IPS DF 6.9 (cell line): ENCODE measurements around the gene PRKCE.

Experiments used
- DNase-seq: peaks from one replicate; pipeline ENCODE4 v3.0.0-alpha.2; 2013; ENCODE audit warnings: low read depth, low spot score
- H3K27ac ChIP-seq: one replicate; pipeline ENCODE4 v1.5.1; 2013; ENCODE audit warnings: low read length, control low read depth
- H3K27me3 ChIP-seq: 2 replicates; pipeline ENCODE4 v1.6.1; 2013; ENCODE audit warnings: mild to moderate bottlenecking, low read length; ENCODE audit not compliant: control insufficient read depth, insufficient read depth
- H3K36me3 ChIP-seq: 2 replicates; pipeline ENCODE4 v1.6.1; 2013; ENCODE audit warnings: low read length; ENCODE audit not compliant: control insufficient read depth, insufficient read depth
- H3K4me1 ChIP-seq: 2 replicates; pipeline ENCODE4 v1.6.1; 2013; ENCODE audit warnings: low read length; ENCODE audit not compliant: control insufficient read depth, insufficient read depth
- H3K4me3 ChIP-seq: 2 replicates; pipeline ENCODE4 v1.5.1; 2013; ENCODE audit warnings: mild to moderate bottlenecking, low read length
- H3K9me3 ChIP-seq: 2 replicates; pipeline ENCODE4 v1.6.1; 2013; ENCODE audit warnings: low read length, inconsistent platforms; ENCODE audit not compliant: control insufficient read depth, insufficient read depth
- WGBS: extraction: QIAGEN DNeasy Blood & Tissue Kit; methylation state at CpG from one replicate; pipeline ENCODE4 v1.1.7; 2013; ENCODE audit warnings: mixed read lengths, missing lambda C conversion rate; ENCODE audit not compliant: insufficient read length, insufficient coverage; 5-methylcytosine and 5-hydroxymethylcytosine counted together

The PRKCE gene

GRCh38 chr2:46164529-46165301 lies 513.2 kb downstream of the PRKCE start:
- peaks cover 2% of the 10 kb centered on the region; the same call in 1 of the 2 replicates for H3K4me1 ChIP-seq
- H3K27me3 ChIP-seq = no peaks in the 10 kb centered on the region; the same call in 1 of the 2 replicates
- H3K9me3 ChIP-seq = no peaks in the 10 kb centered on the region
- no peaks in the 10 kb centered on the region for H3K36me3 ChIP-seq
- no CpG with 5 or more reads among the region's 10 CpGs for WGBS
- DNase-seq = no peak
- H3K27ac ChIP-seq = no peak overlapping the region
- no peak overlapping the region for H3K4me3 ChIP-seq

GRCh38 chr2:46165916-46166315 lies 514.4 kb downstream of the PRKCE start:
- Histone ChIP-seq H3K4me3 (no peak overlapping the region), H3K27ac (no peak overlapping the region), H3K27me3 (no peaks in the 10 kb centered on the region; the same call in 1 of the 2 replicates), H3K9me3 (no peaks in the 10 kb centered on the region), H3K4me1 (peaks cover 2% of the 10 kb centered on the region; the same call in 1 of the 2 replicates), H3K36me3 (no peaks in the 10 kb centered on the region)
- no CpG with 5 or more reads among the region's 9 CpGs for WGBS
- DNase-seq = no peak

GRCh38 chr2:46167406-46167805 lies 515.9 kb downstream of the PRKCE start:
- Histone ChIP-seq H3K4me3 (no peak overlapping the region), H3K4me1 (peaks cover 2% of the 10 kb centered on the region; the same call in 1 of the 2 replicates), H3K9me3 (no peaks in the 10 kb centered on the region), H3K36me3 (no peaks in the 10 kb centered on the region), H3K27ac (no peak overlapping the region), H3K27me3 (no peaks in the 10 kb centered on the region; the same call in 1 of the 2 replicates)
- no peak for DNase-seq
- no CpG with 5 or more reads among the region's 9 CpGs for WGBS

GRCh38 chr2:46167924-46168323 lies 516.4 kb downstream of the PRKCE start:
- no peaks in the 10 kb centered on the region; the same call in 1 of the 2 replicates for H3K27me3 ChIP-seq
- peaks cover 2% of the 10 kb centered on the region; the same call in 1 of the 2 replicates for H3K4me1 ChIP-seq
- no peak for DNase-seq
- no peak overlapping the region for H3K27ac ChIP-seq
- whole genome bisulfite sequencing = no CpG with 5 or more reads among the region's 3 CpGs
- H3K4me3 ChIP-seq = no peak overlapping the region
- no peaks in the 10 kb centered on the region for H3K36me3 ChIP-seq
- H3K9me3 ChIP-seq = no peaks in the 10 kb centered on the region

- DNase-seq = no peak
- no peaks in the 10 kb centered on the region; the same call in 1 of the 2 replicates for H3K27me3 ChIP-seq
- no peak overlapping the region for H3K4me3 ChIP-seq
- no peaks in the 10 kb centered on the region for H3K9me3 ChIP-seq
- H3K36me3 ChIP-seq = no peaks in the 10 kb centered on the region
- WGBS = no CpG with 5 or more reads among the region's 6 CpGs
- H3K4me1 ChIP-seq = peaks cover 2% of the 10 kb centered on the region; the same call in 1 of the 2 replicates
- no peak overlapping the region for H3K27ac ChIP-seq
Observed at GRCh38 chr2:46169467-46169866, 518.0 kb downstream of the PRKCE start.

- H3K4me3 ChIP-seq = no peak overlapping the region
- H3K27ac ChIP-seq = no peak overlapping the region
- H3K9me3 ChIP-seq = no peaks in the 10 kb centered on the region
- H3K4me1 ChIP-seq = peaks cover 2% of the 10 kb centered on the region; the same call in 1 of the 2 replicates
- DNase-seq = no peak
- H3K27me3 ChIP-seq = no peaks in the 10 kb centered on the region; the same call in 1 of the 2 replicates
- WGBS = no CpG with 5 or more reads among the region's 2 CpGs
- no peaks in the 10 kb centered on the region for H3K36me3 ChIP-seq
Observed at GRCh38 chr2:46170026-46170425, 518.6 kb downstream of the PRKCE start.

GRCh38 chr2:46170611-46171350 lies 519.3 kb downstream of the PRKCE start:
- Histone ChIP-seq H3K36me3 (no peaks in the 10 kb centered on the region), H3K4me1 (peaks cover 2% of the 10 kb centered on the region; the same call in 1 of the 2 replicates), H3K27ac (no peak overlapping the region), H3K4me3 (no peak overlapping the region), H3K9me3 (no peaks in the 10 kb centered on the region), H3K27me3 (no peaks in the 10 kb centered on the region; the same call in 1 of the 2 replicates)
- WGBS = no CpG with 5 or more reads among the region's 9 CpGs
- no peak for DNase-seq

- H3K27me3 ChIP-seq = no peaks in the 10 kb centered on the region
- no peaks in the 10 kb centered on the region for H3K36me3 ChIP-seq
- H3K27ac ChIP-seq = no peak overlapping the region
- no peaks in the 10 kb centered on the region for H3K9me3 ChIP-seq
- no peak for DNase-seq
- peaks cover 2% of the 10 kb centered on the region; the same call in 1 of the 2 replicates for H3K4me1 ChIP-seq
- H3K4me3 ChIP-seq = no peak overlapping the region
- no CpG with 5 or more reads among the region's 9 CpGs for WGBS
Observed at GRCh38 chr2:46171411-46171953, 520.0 kb downstream of the PRKCE start.

- Histone ChIP-seq H3K4me3 (no peak overlapping the region), H3K4me1 (peaks cover 2% of the 10 kb centered on the region; the same call in 1 of the 2 replicates), H3K9me3 (no peaks in the 10 kb centered on the region), H3K36me3 (no peaks in the 10 kb centered on the region), H3K27ac (no peak overlapping the region), H3K27me3 (no peaks in the 10 kb centered on the region)
- DNase-seq = no peak
- WGBS = no CpG with 5 or more reads among the region's 14 CpGs
Observed at GRCh38 chr2:46171996-46172546, 520.6 kb downstream of the PRKCE start.

GRCh38 chr2:46173030-46173429 lies 521.6 kb downstream of the PRKCE start:
- no peak for DNase-seq
- no peak overlapping the region for H3K27ac ChIP-seq
- H3K4me1 ChIP-seq = peaks cover 2% of the 10 kb centered on the region; the same call in 1 of the 2 replicates
- H3K9me3 ChIP-seq = no peaks in the 10 kb centered on the region
- no peaks in the 10 kb centered on the region for H3K27me3 ChIP-seq
- H3K36me3 ChIP-seq = no peaks in the 10 kb centered on the region
- WGBS = no CpG with 5 or more reads among the region's 4 CpGs
- H3K4me3 ChIP-seq = no peak overlapping the region
